Mucosa of rectum (tissue), 2 donors: ENCODE data around the gene PHLDB1.
A peak's percentile ranks its signal among the peaks of the same experiment; 100 is the strongest.

Source experiments
- H3K27ac ChIP-seq, 2 donors: one replicate each; pipeline ENCODE4 v1.7.0; 2013; ENCODE audit warnings: inconsistent platforms in 2 of 2, low read depth in 2 of 2, low read length in 2 of 2
- H3K27me3 ChIP-seq, 2 donors: one replicate each; pipeline ENCODE4 v1.7.0; 2013; ENCODE audit warnings: low read length in 2 of 2; ENCODE audit not compliant: control insufficient read depth in 2 of 2, insufficient read depth in 2 of 2
- H3K36me3 ChIP-seq, 2 donors: one replicate each; pipeline ENCODE4 v1.7.0; 2013; ENCODE audit warnings: low read length in 2 of 2; ENCODE audit not compliant: control insufficient read depth in 2 of 2, insufficient read depth in 2 of 2
- H3K4me1 ChIP-seq, 2 donors: one replicate each; pipeline ENCODE4 v1.7.0; 2013; ENCODE audit warnings: low read length in 2 of 2, mild to moderate bottlenecking in 1 of 2; ENCODE audit not compliant: control insufficient read depth in 2 of 2, insufficient read depth in 2 of 2
- H3K4me3 ChIP-seq, 2 donors: one replicate each; pipeline ENCODE4 v1.7.0; 2013; ENCODE audit warnings: low read length in 2 of 2
- H3K9ac ChIP-seq, 2 donors: one replicate each; pipeline ENCODE4 v1.7.0; 2013; ENCODE audit warnings: low read length in 2 of 2, low read depth in 1 of 2, mild to moderate bottlenecking in 1 of 2
- H3K9me3 ChIP-seq, 2 donors: one replicate each; pipeline ENCODE4 v1.7.0; 2013; ENCODE audit warnings: low read length in 2 of 2; ENCODE audit not compliant: control insufficient read depth in 2 of 2
- donor health status: healthy.
- donor health status: Normal muscosa, but diverticular disease.

PHLDB1 gene

DNA sequence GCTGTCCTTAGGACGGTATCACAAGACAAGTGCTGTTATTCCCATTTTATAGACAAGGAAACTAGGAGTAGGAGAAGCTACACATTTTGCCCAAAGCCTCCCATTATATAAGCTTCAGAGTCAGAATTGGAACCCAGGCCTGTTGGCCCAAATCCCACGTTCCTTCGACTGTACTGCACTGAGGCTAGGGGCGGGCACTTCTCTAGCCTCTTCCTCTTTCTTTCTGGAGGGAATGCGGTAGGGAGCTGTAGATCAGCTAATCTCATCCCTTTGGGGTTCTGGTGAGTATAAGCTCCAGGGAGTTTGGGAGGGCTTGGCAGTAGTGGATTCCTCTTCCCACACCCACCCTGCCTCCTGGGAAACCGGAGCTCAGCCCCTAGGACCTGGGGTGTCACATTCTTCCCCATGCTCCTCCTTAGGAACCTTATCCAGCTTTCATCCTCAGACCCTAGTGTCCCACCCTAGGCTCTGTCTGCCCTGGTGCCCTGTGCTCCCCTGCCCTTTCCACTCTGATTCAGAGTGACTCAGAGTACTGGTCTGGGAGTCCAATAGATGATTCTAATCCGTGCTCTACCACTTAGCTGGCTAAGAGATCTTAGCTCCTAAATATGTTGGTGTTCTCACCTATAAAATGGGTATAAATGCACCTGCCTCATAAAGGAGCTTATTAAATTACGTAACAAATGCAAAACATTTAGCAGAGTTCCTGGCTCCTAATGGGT lies 29.3 kb downstream of the PHLDB1 start:
- Histone ChIP-seq H3K27ac (peak overlapping the region in 1 of 2 donors; percentile 2), H3K4me1 (peaks cover 39 to 52% of the 10 kb centered on the region in 2 donors), H3K4me3 (no peak overlapping the region), H3K9ac (no peak overlapping the region), H3K27me3 (no peaks in the 10 kb centered on the region), H3K36me3 (peaks cover 32 to 49% of the 10 kb centered on the region in 2 donors), H3K9me3 (no peaks in the 10 kb centered on the region)

DNA sequence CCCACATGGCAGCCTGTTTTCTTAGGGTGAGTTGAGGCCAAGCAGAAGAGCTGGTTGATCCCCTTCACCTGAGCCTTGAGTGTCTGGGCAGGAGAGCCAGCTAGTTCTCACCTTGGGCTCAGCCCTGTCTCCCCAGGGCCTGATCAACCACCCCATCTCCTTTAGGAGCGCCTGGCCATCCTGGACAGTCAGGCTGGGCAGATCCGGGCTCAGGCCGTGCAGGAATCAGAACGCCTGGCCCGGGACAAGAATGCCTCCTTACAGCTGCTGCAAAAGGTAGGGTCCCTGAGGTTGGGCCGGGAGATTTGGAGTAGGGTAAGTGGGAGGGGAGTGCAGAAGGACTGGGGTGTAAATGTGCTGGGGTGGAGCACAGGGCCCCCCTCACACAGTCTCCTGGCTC lies 31.3 kb downstream of the PHLDB1 start:
- no peaks in the 10 kb centered on the region for H3K27me3 ChIP-seq
- no peak overlapping the region for H3K9ac ChIP-seq
- peaks cover 40 to 59% of the 10 kb centered on the region in 2 donors for H3K36me3 ChIP-seq
- peaks cover 30 to 35% of the 10 kb centered on the region in 2 donors for H3K4me1 ChIP-seq
- no peaks in the 10 kb centered on the region for H3K9me3 ChIP-seq
- H3K4me3 ChIP-seq: no peak overlapping the region
- no peak overlapping the region for H3K27ac ChIP-seq

DNA sequence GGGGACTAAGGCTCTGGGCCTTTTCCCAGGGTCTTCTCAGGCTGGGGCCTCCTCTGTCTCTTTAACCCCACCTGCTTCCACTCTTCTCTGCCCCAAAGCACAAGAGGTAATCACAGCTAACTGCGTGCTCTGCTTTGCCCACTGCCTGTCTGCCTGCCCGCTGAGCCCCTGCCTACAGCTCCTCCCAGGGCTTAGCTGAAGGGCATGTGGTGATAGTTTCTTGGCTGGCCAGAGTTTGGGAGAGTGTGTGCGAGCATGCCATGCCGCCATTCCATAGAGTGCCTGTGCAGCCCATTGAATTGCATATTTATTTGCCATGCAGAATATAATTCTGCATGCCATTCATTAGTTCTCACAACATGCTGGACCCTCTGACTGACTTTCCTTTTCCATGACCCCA lies 32.5 kb downstream of the PHLDB1 start:
- peaks cover 51 to 67% of the 10 kb centered on the region in 2 donors for H3K36me3 ChIP-seq
- H3K9ac ChIP-seq: no peak overlapping the region
- H3K4me3 ChIP-seq: no peak overlapping the region
- H3K27me3 ChIP-seq: no peaks in the 10 kb centered on the region
- no peaks in the 10 kb centered on the region for H3K9me3 ChIP-seq
- no peak overlapping the region for H3K27ac ChIP-seq
- H3K4me1 ChIP-seq: peaks cover 25 to 26% of the 10 kb centered on the region in 2 donors

DNA sequence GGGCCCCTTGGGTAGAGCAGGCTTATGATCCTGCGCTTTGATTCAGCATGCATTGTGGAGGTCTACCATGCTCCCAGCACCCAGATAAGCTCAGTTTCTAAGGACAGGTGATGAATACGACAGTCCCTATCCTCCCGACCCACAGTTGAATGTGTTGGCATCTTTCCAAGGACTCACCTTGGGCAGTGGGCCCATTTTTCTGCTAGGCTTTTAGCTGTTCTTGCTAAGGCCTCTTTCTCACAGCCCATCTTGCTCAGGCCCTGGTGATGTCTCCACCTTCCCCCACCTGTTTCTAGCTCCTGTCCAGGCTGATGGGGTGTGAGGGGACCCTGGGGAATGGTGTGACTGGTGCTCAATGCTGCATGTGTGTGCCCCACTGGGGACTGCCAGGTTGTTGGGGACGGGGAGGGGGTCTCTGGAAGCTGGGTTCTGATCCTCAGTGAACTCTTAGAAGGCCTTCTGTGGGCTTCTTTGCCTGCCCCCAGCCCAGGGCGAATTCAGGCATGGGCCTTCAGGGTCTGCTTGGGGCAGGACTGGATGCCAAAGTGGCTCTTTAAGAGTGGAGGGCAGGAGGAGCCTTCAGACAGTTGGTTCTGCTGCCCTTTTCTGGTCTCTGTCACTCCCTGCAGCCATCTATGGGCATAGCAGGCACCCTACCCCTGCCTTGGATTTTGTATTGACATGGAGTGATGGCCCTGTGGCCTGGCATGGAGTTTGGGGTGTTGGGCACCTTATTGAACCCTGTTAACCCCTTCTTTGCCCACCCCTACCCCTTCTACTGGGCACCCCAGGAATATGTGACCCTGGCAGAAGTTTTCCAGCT lies 33.1 kb downstream of the PHLDB1 start:
- Histone ChIP-seq H3K4me1 (peaks cover 19% of the 10 kb centered on the region in 2 donors), H3K9ac (no peak overlapping the region), H3K9me3 (no peaks in the 10 kb centered on the region), H3K36me3 (peaks cover 57 to 72% of the 10 kb centered on the region in 2 donors), H3K27ac (no peak overlapping the region), H3K4me3 (no peak overlapping the region), H3K27me3 (no peaks in the 10 kb centered on the region)

DNA sequence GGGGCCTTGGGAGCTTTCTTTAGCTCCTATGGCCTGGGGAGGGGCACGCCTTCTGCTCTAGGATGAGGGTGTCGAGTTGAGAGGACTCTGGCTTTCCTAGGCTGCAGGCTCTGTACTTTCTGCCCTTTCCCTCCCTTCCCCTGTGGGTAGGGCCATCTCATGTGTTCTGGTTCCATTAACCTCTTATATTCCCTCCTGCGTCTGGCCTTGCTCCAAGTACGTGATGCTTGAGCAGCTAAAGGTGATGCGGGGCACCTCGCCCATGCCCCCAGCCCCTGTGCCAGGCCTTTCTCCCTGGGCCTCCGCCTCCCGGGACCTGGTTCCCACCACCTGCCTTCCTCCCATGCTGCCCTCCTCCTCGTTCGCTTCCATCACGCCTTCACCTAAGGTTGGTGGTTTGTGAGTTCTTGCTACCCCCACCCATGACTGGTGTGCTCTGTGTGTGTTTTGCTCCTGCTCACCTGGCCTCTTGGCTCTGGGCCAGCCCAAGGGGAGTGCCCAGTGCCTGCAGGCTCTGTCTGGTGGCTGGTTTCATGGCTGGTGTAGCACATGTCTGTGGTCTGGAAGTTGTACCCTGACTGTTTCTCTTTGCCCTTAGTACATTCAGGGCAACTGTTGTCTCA lies 34.1 kb downstream of the PHLDB1 start:
- peaks cover 50 to 70% of the 10 kb centered on the region in 2 donors for H3K36me3 ChIP-seq
- no peaks in the 10 kb centered on the region for H3K9me3 ChIP-seq
- H3K27me3 ChIP-seq: no peaks in the 10 kb centered on the region
- H3K4me3 ChIP-seq: no peak overlapping the region
- H3K9ac ChIP-seq: no peak overlapping the region
- H3K27ac ChIP-seq: peak overlapping the region in 1 of 2 donors; percentile 4
- peaks cover 12 to 17% of the 10 kb centered on the region in 2 donors for H3K4me1 ChIP-seq

DNA sequence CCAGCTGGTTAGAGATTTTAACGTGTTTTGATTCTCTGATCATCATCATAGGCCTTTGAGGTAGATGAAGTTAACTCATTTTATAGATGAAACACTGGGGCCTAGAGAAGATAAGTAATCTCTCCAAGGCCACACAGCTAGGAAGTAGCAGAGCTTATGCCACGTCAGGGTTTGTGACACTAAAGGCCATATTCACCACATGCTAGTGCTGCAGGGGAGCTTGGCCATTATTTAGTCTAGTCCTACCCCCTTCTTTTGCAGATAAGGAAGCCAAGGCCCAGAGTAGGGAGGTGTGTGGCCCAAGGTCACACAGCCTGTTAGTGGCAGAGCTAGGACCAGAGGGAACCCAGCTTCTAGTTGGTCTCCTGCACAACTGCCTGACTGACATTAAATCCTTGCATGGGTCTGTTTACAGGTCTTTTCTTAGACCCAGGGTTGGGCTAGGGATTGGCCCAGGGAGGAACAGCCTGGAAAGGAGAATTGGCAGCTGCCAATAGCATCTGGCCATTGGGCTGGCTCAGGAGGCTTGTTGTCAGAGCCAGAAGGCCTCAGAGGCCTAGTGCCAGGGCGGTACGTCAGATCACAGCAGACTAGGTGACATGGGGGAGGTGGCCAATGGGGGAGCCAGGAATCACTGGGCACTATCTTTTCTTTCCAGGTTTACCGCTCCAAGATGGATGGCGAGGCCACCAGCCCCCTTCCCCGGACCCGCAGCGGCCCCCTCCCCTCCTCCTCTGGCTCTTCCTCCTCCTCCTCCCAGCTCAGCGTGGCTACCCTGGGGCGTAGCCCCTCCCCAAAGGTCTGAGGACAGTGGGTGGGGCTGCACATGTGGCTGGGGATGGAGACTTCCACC lies 36.0 kb downstream of the PHLDB1 start:
- H3K9me3 ChIP-seq: no peaks in the 10 kb centered on the region
- H3K9ac ChIP-seq: no peak overlapping the region
- no peak overlapping the region for H3K4me3 ChIP-seq
- H3K27ac ChIP-seq: no peak overlapping the region
- H3K27me3 ChIP-seq: no peaks in the 10 kb centered on the region
- peaks cover 52 to 68% of the 10 kb centered on the region in 2 donors for H3K36me3 ChIP-seq
- peaks cover 12 to 17% of the 10 kb centered on the region in 2 donors for H3K4me1 ChIP-seq

DNA sequence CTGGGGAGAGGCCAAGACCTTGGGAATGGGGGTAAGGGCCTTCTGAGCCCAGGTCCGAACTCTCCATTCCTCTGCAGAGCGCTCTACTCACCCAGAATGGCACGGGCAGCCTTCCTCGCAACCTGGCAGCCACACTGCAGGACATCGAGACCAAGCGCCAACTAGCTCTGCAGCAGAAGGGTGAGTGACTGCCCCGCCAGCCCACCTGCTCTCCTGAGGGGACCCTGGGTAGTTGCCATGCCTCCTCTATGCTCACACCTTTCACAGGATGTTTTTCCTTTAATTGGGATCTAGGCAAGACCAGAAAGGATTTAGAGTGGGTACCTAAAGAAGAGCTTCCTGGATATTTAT lies 36.6 kb downstream of the PHLDB1 start:
- H3K36me3 ChIP-seq: peaks cover 52 to 70% of the 10 kb centered on the region in 2 donors
- H3K27ac ChIP-seq: no peak overlapping the region
- H3K9me3 ChIP-seq: no peaks in the 10 kb centered on the region
- H3K9ac ChIP-seq: no peak overlapping the region
- peaks cover 12 to 17% of the 10 kb centered on the region in 2 donors for H3K4me1 ChIP-seq
- H3K27me3 ChIP-seq: no peaks in the 10 kb centered on the region
- H3K4me3 ChIP-seq: no peak overlapping the region

DNA sequence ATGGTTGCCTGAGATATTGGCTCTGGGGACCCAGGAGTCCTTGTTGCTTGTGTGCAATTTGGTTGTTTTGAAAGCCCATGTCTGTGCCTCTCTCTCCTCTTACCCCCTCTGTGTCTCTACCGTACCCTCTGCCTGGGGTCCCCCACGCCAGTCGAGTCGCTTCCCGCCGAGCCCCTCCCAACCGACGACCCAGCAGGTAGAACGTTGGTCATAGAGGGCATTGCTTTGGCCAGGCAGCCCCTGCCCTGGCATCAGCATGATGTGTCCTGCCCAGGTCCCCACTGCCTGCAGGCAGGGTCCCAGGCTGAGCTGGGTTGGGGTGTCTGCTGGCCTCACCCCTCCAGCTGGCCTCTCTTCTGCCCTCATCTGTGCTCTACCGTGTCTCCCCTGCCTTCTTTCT lies 37.1 kb downstream of the PHLDB1 start:
- peaks cover 12 to 17% of the 10 kb centered on the region in 2 donors for H3K4me1 ChIP-seq
- H3K36me3 ChIP-seq: peaks cover 50 to 70% of the 10 kb centered on the region in 2 donors
- no peaks in the 10 kb centered on the region for H3K9me3 ChIP-seq
- no peak overlapping the region for H3K9ac ChIP-seq
- no peaks in the 10 kb centered on the region for H3K27me3 ChIP-seq
- H3K4me3 ChIP-seq: no peak overlapping the region
- H3K27ac ChIP-seq: no peak overlapping the region

DNA sequence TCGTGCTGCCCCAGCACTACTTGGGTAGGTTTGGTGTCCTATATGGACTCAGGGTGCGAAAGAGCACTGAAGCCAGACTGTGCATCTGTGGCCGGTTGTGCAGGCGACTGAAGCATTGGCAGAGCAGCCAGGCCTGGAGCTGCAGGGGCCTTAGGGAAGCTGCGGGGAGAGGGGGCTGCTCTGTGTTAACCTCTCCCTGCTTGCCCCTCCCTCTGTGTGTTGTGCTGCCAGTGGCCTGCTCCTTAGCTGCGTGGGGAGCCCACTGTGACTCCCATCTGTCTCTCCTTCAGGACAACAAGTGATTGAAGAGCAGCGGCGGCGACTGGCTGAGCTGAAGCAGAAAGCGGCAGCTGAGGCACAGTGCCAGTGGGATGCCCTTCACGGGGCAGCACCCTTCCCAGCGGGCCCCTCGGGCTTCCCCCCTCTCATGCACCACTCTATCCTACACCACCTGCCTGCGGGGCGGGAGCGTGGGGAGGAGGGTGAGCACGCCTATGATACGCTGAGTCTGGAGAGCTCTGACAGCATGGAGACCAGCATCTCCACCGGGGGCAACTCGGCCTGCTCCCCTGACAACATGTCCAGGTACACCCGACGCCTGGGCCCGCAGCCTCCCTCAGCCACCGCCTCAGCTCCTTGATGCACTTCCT lies 37.8 kb downstream of the PHLDB1 start:
- H3K36me3 ChIP-seq: peaks cover 52 to 72% of the 10 kb centered on the region in 2 donors
- no peak overlapping the region for H3K9ac ChIP-seq
- H3K4me1 ChIP-seq: peaks cover 12 to 16% of the 10 kb centered on the region in 2 donors
- H3K9me3 ChIP-seq: no peaks in the 10 kb centered on the region
- H3K4me3 ChIP-seq: no peak overlapping the region
- H3K27ac ChIP-seq: no peak overlapping the region
- H3K27me3 ChIP-seq: no peaks in the 10 kb centered on the region
